CD14-positive monocyte (primary cell): ENCODE data around the gene PLXNA2. TPM values are rescaled to one million over a fixed set of nuclear protein-coding genes. Genes with fewer than 3 reads are reported as not detected.

Experiments
- DNase-seq, 3 donors: peaks; one replicate each; pipeline ENCODE4 v3.0.0-alpha.2; 2011 to 2022
- H2AFZ ChIP-seq: 2 replicates; pipeline ENCODE4 v1.6.0; 2012; ENCODE audit warnings: mild to moderate bottlenecking, low read depth, low read length, inconsistent platforms; ENCODE audit not compliant: insufficient read depth, poor library complexity, severe bottlenecking
- H3K27ac ChIP-seq, 2 donors: 1 replicate in 1 of 2; 2 replicates in 1 of 2; pipeline ENCODE4 v1.5.1; 2012 to 2013; ENCODE audit warnings: low read length in 2 of 2, control low read depth in 1 of 2, inconsistent platforms in 1 of 2, low read depth in 1 of 2, mild to moderate bottlenecking in 1 of 2
- H3K27me3 ChIP-seq, 2 donors: one replicate each; pipeline versions ENCODE4 v1.6.0 to v1.6.1; 2011 to 2013; ENCODE audit warnings: low read length in 2 of 2; ENCODE audit not compliant: control insufficient read depth in 2 of 2, insufficient read depth in 2 of 2
- H3K36me3 ChIP-seq, 2 donors: replicated peaks in 1 of 2; 1 replicate in 1 of 2; 2 replicates in 1 of 2; pipeline versions ENCODE4 v1.5.1 to v1.6.1; 2012 to 2013; ENCODE audit warnings: low read length in 2 of 2, control low read depth in 1 of 2, inconsistent platforms in 1 of 2, mild to moderate bottlenecking in 1 of 2; ENCODE audit not compliant: insufficient read depth in 2 of 2, control insufficient read depth in 1 of 2
- H3K4me1 ChIP-seq, 2 donors: 1 replicate in 1 of 2; 2 replicates in 1 of 2; pipeline versions ENCODE4 v1.5.1 to v1.6.1; 2012 to 2013; ENCODE audit warnings: low read length in 2 of 2, control low read depth in 1 of 2, inconsistent platforms in 1 of 2, mild to moderate bottlenecking in 1 of 2, moderate library complexity in 1 of 2; ENCODE audit not compliant: insufficient read depth in 2 of 2, control insufficient read depth in 1 of 2
- H3K4me2 ChIP-seq: replicated peaks from 2 replicates; pipeline ENCODE3; 2012; ENCODE audit warnings: low read length, moderate library complexity, mild to moderate bottlenecking; ENCODE audit not compliant: poor library complexity, severe bottlenecking; ENCODE audit errors: extremely low read depth
- H3K4me3 ChIP-seq, 3 experiments: fragments of 200-600 bp in 1 of 3; sonication (generic) in 1 of 3; replicated peaks in 1 of 3; 1 replicate in 2 of 3; 2 replicates in 1 of 3; pipeline ENCODE4 v1.5.1; 2011 to 2013; ENCODE audit warnings: low read length in 3 of 3, mild to moderate bottlenecking in 3 of 3, control low read depth in 2 of 3, low read depth in 2 of 3, inconsistent platforms in 1 of 3, moderate library complexity in 1 of 3
- H3K79me2 ChIP-seq: 2 replicates; pipeline ENCODE4 v1.6.0; 2012; ENCODE audit warnings: mild to moderate bottlenecking, control low read depth, inconsistent platforms, low read length, moderate library complexity; ENCODE audit not compliant: insufficient read depth
- H3K9ac ChIP-seq: 2 replicates; pipeline ENCODE4 v1.6.0; 2017; ENCODE audit warnings: low read length, mild to moderate bottlenecking; ENCODE audit not compliant: insufficient read depth, poor library complexity, severe bottlenecking
- H3K9me3 ChIP-seq, 2 donors: replicated peaks in 1 of 2; 1 replicate in 1 of 2; 2 replicates in 1 of 2; pipeline versions ENCODE4 v1.5.1 to v1.6.1; 2012 to 2013; ENCODE audit warnings: low read length in 2 of 2, control low read depth in 1 of 2; ENCODE audit not compliant: control insufficient read depth in 1 of 2, insufficient read depth in 1 of 2
- H4K20me1 ChIP-seq: 2 replicates; pipeline ENCODE4 v1.6.0; 2012; ENCODE audit warnings: mild to moderate bottlenecking, low read length, control low read depth, moderate library complexity; ENCODE audit not compliant: insufficient read depth
- H3K27ac Mint-ChIP-seq, 7 donors: one replicate each; pipeline ENCODE4 v1.8.0; 2020; ENCODE audit warnings: mild to moderate bottlenecking in 7 of 7, mixed read lengths in 7 of 7, moderate library complexity in 6 of 7, inconsistent platforms in 2 of 7
- H3K27me3 Mint-ChIP-seq, 3 donors: one replicate each; pipeline ENCODE4 v1.8.0; 2021 to 2022; ENCODE audit warnings: low read depth in 3 of 3, mild to moderate bottlenecking in 3 of 3, mixed read lengths in 3 of 3, moderate library complexity in 3 of 3, inconsistent platforms in 1 of 3
- H3K36me3 Mint-ChIP-seq, 2 donors: one replicate each; pipeline ENCODE4 v1.8.0; 2020; ENCODE audit warnings: mixed read lengths in 2 of 2, inconsistent platforms in 1 of 2, mild to moderate bottlenecking in 1 of 2
- H3K4me1 Mint-ChIP-seq: one replicate; pipeline ENCODE4 v1.8.0; 2020; ENCODE audit warnings: mild to moderate bottlenecking, mixed read lengths
- H3K4me3 Mint-ChIP-seq, 2 donors: one replicate each; pipeline ENCODE4 v1.8.0; 2020; ENCODE audit warnings: mild to moderate bottlenecking in 2 of 2, mixed read lengths in 2 of 2, moderate library complexity in 1 of 2
- H3K9me3 Mint-ChIP-seq, 7 donors: one replicate each; pipeline ENCODE4 v1.8.0; 2020 to 2022; ENCODE audit warnings: mixed read lengths in 7 of 7, mild to moderate bottlenecking in 6 of 7, moderate library complexity in 6 of 7, inconsistent platforms in 2 of 7
- CTCF ChIP-seq: fragments of 200-600 bp; IDR thresholded peaks from one replicate; pipeline ENCODE4 v1.8.0; 2022; ENCODE audit warnings: antibody characterized with exemption, mild to moderate bottlenecking
- WGBS: methylation state at CpG from one replicate; pipeline ENCODE4 v1.1.5; 2013; ENCODE audit warnings: missing lambda C conversion rate; ENCODE audit not compliant: insufficient coverage; 5-methylcytosine and 5-hydroxymethylcytosine counted together
- intact Hi-C, 2 donors: fragments of 100-400 bp; cut with micrococcal nuclease; formaldehyde crosslinking; loops; one replicate each; pipeline versions ENCODE4 v1.15.0 to v1.15.1; 2023
- polyA plus RNA-seq, 3 donors: library from polyadenylated mRNA; depleted of rRNA in 1 of 3; unstranded in 2 of 3; stranded (reverse) in 1 of 3; fragments of 300-500 nt in 2 of 3; fragments of >200 nt in 1 of 3; fragmentation: Illumina TruSeq in 2 of 3; gene quantifications; 1 replicate in 2 of 3; 2 replicates in 1 of 3; pipeline ENCODE4 v1.2.3, GENCODE V29; 2012 to 2021

The PLXNA2 gene
- polyA plus RNA-seq, 3 donors: 0.75 to 2.1 (median 1.1) TPM

GRCh38 chr1:208179961-208180409, 64.2 kb downstream of the PLXNA2 start:
- no peak for TF ChIP-seq CTCF
- H3K27me3 Mint-ChIP-seq: peaks cover 4 to 10% (median 5%) of the 10 kb centered on the region in 3 donors
- Histone ChIP-seq H2AFZ (no peak overlapping the region), H3K9ac (no peak overlapping the region), H3K4me3 (no peak overlapping the region), H4K20me1 (no peaks in the 10 kb centered on the region), H3K4me2 (no peak overlapping the region), H3K79me2 (no peaks in the 10 kb centered on the region), H3K36me3 (no peaks in the 10 kb centered on the region), H3K27ac (no peak overlapping the region), H3K9me3 (no peaks in the 10 kb centered on the region), H3K4me1 (peaks cover 5 to 8% of the 10 kb centered on the region in 2 donors), H3K27me3 (no peaks in the 10 kb centered on the region)
- H3K36me3 Mint-ChIP-seq: no peaks in the 10 kb centered on the region
- H3K4me3 Mint-ChIP-seq: no peak overlapping the region
- H3K4me1 Mint-ChIP-seq: peaks cover 8% of the 10 kb centered on the region
- 100% methylated on average over 3 of the region's 7 CpGs for WGBS
- intact Hi-C loops: no loop called here
- no peak for DNase-seq
- peak overlapping the region in 1 of 7 donors; percentile 42 for H3K27ac Mint-ChIP-seq
- no peaks in the 10 kb centered on the region for H3K9me3 Mint-ChIP-seq

- Histone ChIP-seq H3K4me1 (peaks cover 2 to 3% of the 10 kb centered on the region in 2 donors), H4K20me1 (no peaks in the 10 kb centered on the region), H3K36me3 (no peaks in the 10 kb centered on the region), H3K9me3 (no peaks in the 10 kb centered on the region), H3K27ac (no peak overlapping the region), H3K79me2 (no peaks in the 10 kb centered on the region), H3K4me3 (no peak overlapping the region), H3K27me3 (no peaks in the 10 kb centered on the region), H2AFZ (no peak overlapping the region), H3K4me2 (no peak overlapping the region), H3K9ac (no peak overlapping the region)
- WGBS: 85% methylated on average over 5 of the region's 6 CpGs
- Mint-ChIP-seq H3K27ac (no peak overlapping the region), H3K27me3 (peaks cover 2 to 8% (median 2%) of the 10 kb centered on the region in 3 donors), H3K4me3 (no peak overlapping the region), H3K4me1 (peaks cover 4% of the 10 kb centered on the region), H3K36me3 (no peaks in the 10 kb centered on the region), H3K9me3 (no peaks in the 10 kb centered on the region)
- DNase-seq: no peak
- no peak for TF ChIP-seq CTCF
- intact Hi-C loops: no loop called here
Observed at GRCh38 chr1:208179263-208179816, 64.8 kb downstream of the PLXNA2 start.
